ENCODE data around the gene FSIP2. TPM values are rescaled to one million over a fixed set of nuclear protein-coding genes. Genes with fewer than 3 reads are reported as not detected.

Gene FSIP2
- polyA plus RNA-seq, 4 donors, result under 0.01 to 2.9 (median 0.26) TPM

- no peaks in the 10 kb centered on the region for H3K36me3 ChIP-seq (ENCODE audit: control insufficient read depth in 3 of 3, insufficient read depth in 2 of 3, low read depth in 1 of 3, low read length in 3 of 3)
- FAIRE-seq (no peak), DNase-seq (no peak)
- H3K4me1 ChIP-seq (ENCODE audit: control insufficient read depth in 3 of 3, insufficient read depth in 2 of 3, low read depth in 1 of 3, low read length in 2 of 3), result no peaks in the 10 kb centered on the region
- no peak overlapping the region for H3K27ac ChIP-seq (ENCODE audit: low read depth in 1 of 3, low read length in 2 of 3)
- no peak overlapping the region for H3K4me3 ChIP-seq (ENCODE audit: low read depth in 1 of 3, low read length in 3 of 3)
- no peaks in the 10 kb centered on the region for H3K27me3 ChIP-seq (ENCODE audit: control insufficient read depth in 3 of 3, insufficient read depth in 3 of 3, low read length in 3 of 3)
- H3K9me3 ChIP-seq (ENCODE audit: control insufficient read depth in 2 of 2, insufficient read depth in 1 of 2, low read depth in 1 of 2, low read length in 1 of 2), result no peaks in the 10 kb centered on the region
Measured at GRCh38 chr2:185757356-185757755, 18.8 kb downstream of the FSIP2 start.

- Histone ChIP-seq H3K36me3 (ENCODE audit: control insufficient read depth in 3 of 3, insufficient read depth in 2 of 3, low read depth in 1 of 3, low read length in 3 of 3) (no peaks in the 10 kb centered on the region), H3K27me3 (ENCODE audit: control insufficient read depth in 3 of 3, insufficient read depth in 3 of 3, low read length in 3 of 3) (no peaks in the 10 kb centered on the region), H3K4me3 (ENCODE audit: low read depth in 1 of 3, low read length in 3 of 3) (no peak overlapping the region), H3K4me1 (ENCODE audit: control insufficient read depth in 3 of 3, insufficient read depth in 2 of 3, low read depth in 1 of 3, low read length in 2 of 3) (no peaks in the 10 kb centered on the region), H3K9me3 (ENCODE audit: control insufficient read depth in 2 of 2, insufficient read depth in 1 of 2, low read depth in 1 of 2, low read length in 1 of 2) (peaks cover 0 to 36% of the 10 kb centered on the region in 2 donors), H3K27ac (ENCODE audit: low read depth in 1 of 3, low read length in 2 of 3) (no peak overlapping the region)
- no peak for DNase-seq
- no peak for FAIRE-seq
Measured at GRCh38 chr2:185771396-185771795, 32.8 kb downstream of the FSIP2 start.

DNA sequence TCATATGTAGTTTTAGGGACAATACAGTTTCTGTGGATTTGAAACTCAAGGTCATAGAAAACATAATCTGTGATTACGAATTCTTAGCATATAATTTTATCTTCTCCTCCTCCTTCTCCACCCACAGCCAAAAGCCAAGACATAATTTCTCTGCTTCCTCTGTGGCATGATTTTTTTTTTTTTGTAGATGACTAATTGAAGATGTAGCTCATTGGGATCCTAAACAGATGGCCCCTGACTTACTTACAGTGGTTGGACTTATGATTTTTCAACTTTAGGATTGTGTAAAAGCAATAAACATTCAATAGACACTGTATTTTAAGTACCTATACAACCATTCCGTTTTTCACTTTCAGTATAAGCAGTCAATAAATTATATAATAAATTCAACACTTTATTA is 42.3 kb downstream of the FSIP2 start:
- H3K4me3 ChIP-seq (ENCODE audit: low read depth in 1 of 3, low read length in 3 of 3), result no peak overlapping the region
- no peak for FAIRE-seq
- no peaks in the 10 kb centered on the region for H3K27me3 ChIP-seq (ENCODE audit: control insufficient read depth in 3 of 3, insufficient read depth in 3 of 3, low read length in 3 of 3)
- no peak for DNase-seq
- WGBS, 3 donors, result 71 to 81% (median 76%) methylated on average over 2 of the region's 2 CpGs
- H3K9me3 ChIP-seq (ENCODE audit: control insufficient read depth in 2 of 2, insufficient read depth in 1 of 2, low read depth in 1 of 2, low read length in 1 of 2), result peaks cover 0 to 2% of the 10 kb centered on the region in 2 donors
- H3K27ac ChIP-seq (ENCODE audit: low read depth in 1 of 3, low read length in 2 of 3), result no peak overlapping the region
- H3K36me3 ChIP-seq (ENCODE audit: control insufficient read depth in 3 of 3, insufficient read depth in 2 of 3, low read depth in 1 of 3, low read length in 3 of 3), result no peaks in the 10 kb centered on the region
- no peaks in the 10 kb centered on the region for H3K4me1 ChIP-seq (ENCODE audit: control insufficient read depth in 3 of 3, insufficient read depth in 2 of 3, low read depth in 1 of 3, low read length in 2 of 3)

DNA sequence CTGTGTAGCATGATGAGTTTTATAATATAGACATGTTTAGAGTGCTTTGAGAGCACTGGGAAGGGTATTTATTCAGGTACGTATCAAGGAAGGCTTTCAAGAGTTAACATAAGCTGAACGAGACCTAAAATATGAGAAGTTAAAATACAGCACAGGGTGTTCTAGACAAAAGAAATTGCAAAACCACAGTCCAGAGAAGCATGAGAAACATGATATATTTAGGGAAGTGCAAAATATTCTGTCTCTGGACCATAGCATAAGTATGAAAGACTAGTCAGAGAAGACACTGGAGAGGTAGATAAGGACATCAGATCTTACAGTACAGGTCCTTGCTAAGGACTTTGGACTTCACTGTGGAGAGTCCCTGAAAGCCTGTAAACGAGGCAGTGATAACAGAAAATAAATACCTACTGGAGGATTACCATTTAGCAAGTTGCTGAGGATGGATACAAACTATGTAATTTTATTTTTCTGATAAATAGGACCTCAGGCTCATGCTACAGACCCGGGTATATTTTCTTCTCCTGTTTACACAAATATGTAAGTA is 43.7 kb downstream of the FSIP2 start:
- Histone ChIP-seq H3K36me3 (ENCODE audit: control insufficient read depth in 3 of 3, insufficient read depth in 2 of 3, low read depth in 1 of 3, low read length in 3 of 3) (no peaks in the 10 kb centered on the region), H3K27me3 (ENCODE audit: control insufficient read depth in 3 of 3, insufficient read depth in 3 of 3, low read length in 3 of 3) (no peaks in the 10 kb centered on the region), H3K9me3 (ENCODE audit: control insufficient read depth in 2 of 2, insufficient read depth in 1 of 2, low read depth in 1 of 2, low read length in 1 of 2) (no peaks in the 10 kb centered on the region), H3K4me1 (ENCODE audit: control insufficient read depth in 3 of 3, insufficient read depth in 2 of 3, low read depth in 1 of 3, low read length in 2 of 3) (no peaks in the 10 kb centered on the region), H3K27ac (ENCODE audit: low read depth in 1 of 3, low read length in 2 of 3) (no peak overlapping the region), H3K4me3 (ENCODE audit: low read depth in 1 of 3, low read length in 3 of 3) (no peak overlapping the region)
- FAIRE-seq (no peak), DNase-seq (peak; percentile 31)
- WGBS, 3 donors, result 60 to 72% (median 65%) methylated on average over 4 of the region's 4 CpGs

- H3K27me3 ChIP-seq (ENCODE audit: control insufficient read depth in 3 of 3, insufficient read depth in 3 of 3, low read length in 3 of 3), result no peaks in the 10 kb centered on the region
- no peaks in the 10 kb centered on the region for H3K9me3 ChIP-seq (ENCODE audit: control insufficient read depth in 2 of 2, insufficient read depth in 1 of 2, low read depth in 1 of 2, low read length in 1 of 2)
- no peaks in the 10 kb centered on the region for H3K36me3 ChIP-seq (ENCODE audit: control insufficient read depth in 3 of 3, insufficient read depth in 2 of 3, low read depth in 1 of 3, low read length in 3 of 3)
- no peak for FAIRE-seq
- no peak for DNase-seq
- no peak overlapping the region for H3K4me3 ChIP-seq (ENCODE audit: low read depth in 1 of 3, low read length in 3 of 3)
- no peak overlapping the region for H3K27ac ChIP-seq (ENCODE audit: low read depth in 1 of 3, low read length in 2 of 3)
- H3K4me1 ChIP-seq (ENCODE audit: control insufficient read depth in 3 of 3, insufficient read depth in 2 of 3, low read depth in 1 of 3, low read length in 2 of 3), result no peaks in the 10 kb centered on the region
Measured at GRCh38 chr2:185785156-185785555, 46.6 kb downstream of the FSIP2 start.

DNA sequence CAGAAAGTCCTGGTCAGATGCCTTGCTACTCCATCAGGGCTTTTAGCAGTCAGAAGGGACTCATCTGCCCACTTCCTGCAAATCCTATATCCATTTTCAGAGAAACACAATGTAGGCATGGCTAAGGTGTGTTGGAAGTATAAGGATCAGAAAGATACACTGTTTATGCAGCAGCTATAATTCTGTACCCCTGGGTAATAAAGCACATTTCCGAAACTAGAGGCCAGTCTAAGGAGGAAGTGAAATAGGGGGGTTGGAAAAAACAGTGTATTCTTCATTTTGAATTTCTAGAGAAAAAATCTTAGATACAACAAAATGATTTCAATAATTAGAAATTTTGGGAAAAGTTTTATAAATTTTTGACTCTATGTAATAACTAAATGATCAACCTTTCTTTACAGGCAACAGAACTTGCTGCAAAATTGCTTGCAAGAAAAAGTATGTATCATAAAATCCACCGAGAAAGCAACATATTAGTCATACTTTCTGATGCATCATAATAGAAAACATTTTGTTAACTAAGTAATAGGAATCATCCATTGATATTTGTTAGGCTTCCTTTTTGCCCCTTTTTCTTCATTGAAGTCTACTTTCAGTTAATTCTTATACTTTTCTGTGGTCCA is 47.4 kb downstream of the FSIP2 start:
- Histone ChIP-seq H3K4me3 (ENCODE audit: low read depth in 1 of 3, low read length in 3 of 3) (no peak overlapping the region), H3K27ac (ENCODE audit: low read depth in 1 of 3, low read length in 2 of 3) (no peak overlapping the region), H3K4me1 (ENCODE audit: control insufficient read depth in 3 of 3, insufficient read depth in 2 of 3, low read depth in 1 of 3, low read length in 2 of 3) (no peaks in the 10 kb centered on the region), H3K9me3 (ENCODE audit: control insufficient read depth in 2 of 2, insufficient read depth in 1 of 2, low read depth in 1 of 2, low read length in 1 of 2) (no peaks in the 10 kb centered on the region), H3K27me3 (ENCODE audit: control insufficient read depth in 3 of 3, insufficient read depth in 3 of 3, low read length in 3 of 3) (no peaks in the 10 kb centered on the region), H3K36me3 (ENCODE audit: control insufficient read depth in 3 of 3, insufficient read depth in 2 of 3, low read depth in 1 of 3, low read length in 3 of 3) (no peaks in the 10 kb centered on the region)
- DNase-seq, result no peak
- no peak for FAIRE-seq
- WGBS, 3 donors, result 80 to 87% (median 87%) methylated on average over 2 of the region's 2 CpGs

- no peaks in the 10 kb centered on the region for H3K27me3 ChIP-seq (ENCODE audit: control insufficient read depth in 3 of 3, insufficient read depth in 3 of 3, low read length in 3 of 3)
- H3K4me3 ChIP-seq (ENCODE audit: low read depth in 1 of 3, low read length in 3 of 3), result no peak overlapping the region
- H3K4me1 ChIP-seq (ENCODE audit: control insufficient read depth in 3 of 3, insufficient read depth in 2 of 3, low read depth in 1 of 3, low read length in 2 of 3), result no peaks in the 10 kb centered on the region
- peak; percentile 26 for FAIRE-seq
- DNase-seq, result no peak
- WGBS, 3 donors, result 85 to 97% (median 95%) methylated on average over 2 of the region's 2 CpGs
- H3K27ac ChIP-seq (ENCODE audit: low read depth in 1 of 3, low read length in 2 of 3), result no peak overlapping the region
- H3K36me3 ChIP-seq (ENCODE audit: control insufficient read depth in 3 of 3, insufficient read depth in 2 of 3, low read depth in 1 of 3, low read length in 3 of 3), result no peaks in the 10 kb centered on the region
- no peaks in the 10 kb centered on the region for H3K9me3 ChIP-seq (ENCODE audit: control insufficient read depth in 2 of 2, insufficient read depth in 1 of 2, low read depth in 1 of 2, low read length in 1 of 2)
Measured at GRCh38 chr2:185787227-185788145, 48.9 kb downstream of the FSIP2 start.

DNA sequence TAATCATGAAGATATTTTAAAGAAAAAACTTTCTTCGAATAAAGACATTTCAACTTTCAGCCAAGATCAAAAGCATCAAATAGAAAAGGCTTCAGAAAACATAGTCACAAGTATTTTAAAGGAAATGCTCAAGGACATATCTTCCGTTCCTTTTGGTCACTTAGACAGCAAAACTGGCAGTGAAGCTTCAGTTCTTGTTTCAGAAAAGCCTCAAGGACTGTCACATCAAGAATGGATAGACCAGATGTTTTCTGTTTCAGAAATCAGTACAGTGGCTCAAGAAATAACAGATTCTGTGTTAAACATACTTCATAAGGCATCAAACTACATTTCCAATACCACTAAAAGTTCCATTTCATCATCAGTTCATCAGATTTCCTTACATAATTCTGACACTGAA is 51.8 kb downstream of the FSIP2 start:
- Histone ChIP-seq H3K9me3 (ENCODE audit: control insufficient read depth in 2 of 2, insufficient read depth in 1 of 2, low read depth in 1 of 2, low read length in 1 of 2) (no peaks in the 10 kb centered on the region), H3K4me1 (ENCODE audit: control insufficient read depth in 3 of 3, insufficient read depth in 2 of 3, low read depth in 1 of 3, low read length in 2 of 3) (no peaks in the 10 kb centered on the region), H3K27me3 (ENCODE audit: control insufficient read depth in 3 of 3, insufficient read depth in 3 of 3, low read length in 3 of 3) (no peaks in the 10 kb centered on the region), H3K36me3 (ENCODE audit: control insufficient read depth in 3 of 3, insufficient read depth in 2 of 3, low read depth in 1 of 3, low read length in 3 of 3) (no peaks in the 10 kb centered on the region), H3K4me3 (ENCODE audit: low read depth in 1 of 3, low read length in 3 of 3) (no peak overlapping the region), H3K27ac (ENCODE audit: low read depth in 1 of 3, low read length in 2 of 3) (no peak overlapping the region)
- FAIRE-seq (no peak), DNase-seq (no peak)
- 80 to 89% (median 85%) methylated on average over 2 of the region's 2 CpGs for WGBS, 3 donors
